Mesodermal cell (in vitro differentiated cells): Measurements from ENCODE around the gene ADAMTS14.

Experiments
- H3K27ac ChIP-seq: 2 replicates; pipeline ENCODE4 v1.7.0; 2013; ENCODE audit warnings: mild to moderate bottlenecking, low read depth, low read length, moderate library complexity; ENCODE audit not compliant: severe bottlenecking
- H3K36me3 ChIP-seq: 2 replicates; pipeline ENCODE4 v1.7.1; 2013; ENCODE audit warnings: mild to moderate bottlenecking, low read length, moderate library complexity; ENCODE audit not compliant: control insufficient read depth, insufficient read depth
- H3K4me1 ChIP-seq: one replicate; pipeline ENCODE4 v1.7.1; 2013; ENCODE audit warnings: mild to moderate bottlenecking, low read length; ENCODE audit not compliant: insufficient read depth, control insufficient read depth, poor library complexity, severe bottlenecking
- H3K4me3 ChIP-seq: 2 replicates; pipeline ENCODE4 v1.7.0; 2013; ENCODE audit warnings: low read length, control low read depth, mild to moderate bottlenecking; ENCODE audit not compliant: insufficient read depth, poor library complexity, severe bottlenecking; ENCODE audit errors: extremely low read depth
- H3K9me3 ChIP-seq: 2 replicates; pipeline ENCODE4 v1.7.1; 2013; ENCODE audit warnings: mild to moderate bottlenecking, low read length, moderate library complexity; ENCODE audit not compliant: control insufficient read depth
- whole genome bisulfite sequencing, 2 experiments: methylation state at CpG; one replicate each; pipeline ENCODE4 v1.1.5; 2013; ENCODE audit warnings: missing lambda C conversion rate in 2 of 2; ENCODE audit not compliant: insufficient coverage in 2 of 2; 5-methylcytosine and 5-hydroxymethylcytosine counted together

ADAMTS14 gene

DNA sequence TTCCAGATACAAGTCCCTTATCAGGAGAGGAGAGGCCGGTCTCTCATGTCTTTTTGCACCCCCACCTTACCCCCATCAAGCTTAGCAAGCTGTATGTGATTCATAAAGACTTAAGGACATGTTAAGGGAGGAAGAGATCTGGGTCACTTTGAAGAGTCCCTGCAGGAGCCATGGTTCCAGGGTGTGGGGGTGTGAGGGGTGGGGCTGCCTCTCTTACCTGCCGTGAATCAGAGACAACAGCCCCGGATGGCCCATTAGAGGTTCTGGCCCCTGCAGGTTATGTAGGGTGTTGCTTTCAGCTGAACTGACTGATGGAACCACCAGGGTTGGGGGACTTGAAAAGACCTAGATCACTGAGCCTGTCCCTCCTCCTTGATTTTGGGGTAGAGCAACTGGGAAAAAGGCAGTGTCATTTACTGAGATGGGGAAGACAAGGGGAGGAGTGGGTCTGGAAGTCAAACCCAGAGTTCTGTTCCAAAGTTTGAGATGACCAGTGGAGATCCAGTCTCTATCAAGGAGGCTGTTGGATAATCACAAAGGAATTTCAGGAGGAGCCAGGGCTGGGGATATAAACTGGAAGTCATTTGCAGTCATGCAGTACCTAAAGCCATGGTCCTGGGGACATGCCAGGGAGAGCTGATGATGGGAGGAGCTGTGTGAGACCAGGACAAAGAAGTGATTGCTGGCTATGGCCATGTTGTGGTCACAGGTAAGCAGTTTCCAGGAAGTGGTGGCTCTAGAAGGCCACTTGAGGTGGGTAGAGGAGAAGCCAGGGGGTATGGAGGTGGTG lies 23.1 kb downstream of the ADAMTS14 start:
- Histone ChIP-seq H3K27ac (no peak overlapping the region), H3K36me3 (no peaks in the 10 kb centered on the region), H3K4me3 (no peak overlapping the region), H3K4me1 (no peaks in the 10 kb centered on the region), H3K9me3 (no peaks in the 10 kb centered on the region)
- WGBS, 2 experiments = no CpG with 5 or more reads among the region's 3 CpGs

DNA sequence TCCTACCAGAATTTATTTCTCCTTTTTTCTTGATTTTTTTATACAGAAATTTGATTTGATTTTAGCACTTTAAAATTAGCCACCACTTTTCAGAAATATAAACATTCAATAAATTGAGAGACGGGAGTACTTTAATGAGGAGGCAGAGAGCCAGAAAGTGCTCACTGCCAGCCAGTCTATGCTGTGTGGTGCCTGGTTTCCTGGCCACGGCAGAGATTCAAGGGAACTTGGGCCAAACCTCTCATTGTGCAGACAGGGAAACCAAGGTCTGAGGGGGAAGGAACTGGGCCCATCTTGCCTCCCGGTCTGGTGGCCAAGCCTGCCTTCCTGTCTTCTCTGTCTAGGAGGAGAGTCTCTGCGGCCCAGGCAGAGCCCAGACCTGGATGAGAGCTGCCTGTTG lies 25.9 kb downstream of the ADAMTS14 start:
- Histone ChIP-seq H3K27ac (no peak overlapping the region), H3K9me3 (no peaks in the 10 kb centered on the region), H3K4me1 (no peaks in the 10 kb centered on the region), H3K4me3 (no peak overlapping the region), H3K36me3 (no peaks in the 10 kb centered on the region)
- 93 to 100% methylated on average over 3 to 4 of the region's 4 CpGs for WGBS, 2 experiments

DNA sequence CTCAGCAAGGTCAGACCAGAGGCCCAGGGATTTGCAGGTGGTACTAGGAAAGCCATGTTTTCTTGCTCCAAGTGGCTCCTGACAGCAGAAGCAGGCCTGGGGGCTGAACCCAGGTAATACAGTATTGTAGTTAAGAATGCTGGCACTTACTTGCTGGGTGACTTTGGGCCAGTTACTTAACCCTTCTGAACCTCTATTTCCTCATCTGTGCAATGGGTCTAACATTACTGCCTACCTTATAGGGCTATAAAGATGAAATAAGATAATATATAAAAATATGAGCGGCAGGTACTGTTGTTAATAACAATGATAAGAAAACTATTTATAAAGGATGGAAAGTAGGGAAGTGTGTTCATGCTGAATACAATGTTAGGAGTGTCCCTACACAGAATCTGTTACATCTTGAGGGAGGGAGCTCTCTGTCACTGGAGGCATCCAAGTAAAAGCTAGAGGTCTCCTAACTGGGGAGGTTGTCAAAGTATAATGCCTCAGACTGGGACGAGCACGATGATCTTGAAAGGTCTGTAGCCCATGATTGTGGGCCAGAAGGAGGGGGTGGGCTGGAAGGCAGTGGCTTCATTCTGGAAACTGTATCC lies 26.9 kb downstream of the ADAMTS14 start:
- Histone ChIP-seq H3K4me3 (no peak overlapping the region), H3K9me3 (no peaks in the 10 kb centered on the region), H3K4me1 (no peaks in the 10 kb centered on the region), H3K36me3 (no peaks in the 10 kb centered on the region), H3K27ac (no peak overlapping the region)
- WGBS, 2 experiments = 88 to 95% methylated on average over 2 to 3 of the region's 3 CpGs

GRCh38 chr10:70699659-70700174 lies 27.4 kb downstream of the ADAMTS14 start:
- no peaks in the 10 kb centered on the region for H3K36me3 ChIP-seq
- no peak overlapping the region for H3K27ac ChIP-seq
- H3K4me3 ChIP-seq = no peak overlapping the region
- H3K9me3 ChIP-seq = no peaks in the 10 kb centered on the region
- no peaks in the 10 kb centered on the region for H3K4me1 ChIP-seq
- WGBS, 2 experiments = 71 to 84% methylated on average over 9 of the region's 10 CpGs

DNA sequence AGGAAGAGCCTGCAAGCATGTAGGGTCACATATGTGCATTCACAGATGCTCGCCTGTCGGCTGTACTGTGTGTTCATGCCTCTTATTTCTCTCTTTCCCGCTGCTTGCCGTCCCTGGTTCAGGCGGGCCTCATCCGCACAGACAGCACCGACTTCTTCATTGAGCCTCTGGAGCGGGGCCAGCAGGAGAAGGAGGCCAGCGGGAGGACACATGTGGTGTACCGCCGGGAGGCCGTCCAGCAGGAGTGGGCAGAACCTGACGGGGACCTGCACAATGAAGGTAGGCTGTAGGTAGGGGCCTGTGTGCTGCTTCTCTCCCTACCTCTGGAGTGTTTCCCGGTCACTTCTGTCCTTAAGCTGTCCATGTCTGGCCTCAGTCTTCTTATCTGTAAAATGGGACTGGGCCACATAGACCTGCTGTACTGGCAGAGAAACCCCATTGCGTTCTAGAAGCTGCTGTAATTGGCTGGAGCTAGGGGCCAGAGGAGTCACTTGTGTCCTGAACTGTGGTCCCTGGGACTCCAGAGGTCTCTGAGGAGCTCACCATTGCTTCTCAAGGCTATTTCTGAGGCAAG lies 30.0 kb downstream of the ADAMTS14 start:
- no peaks in the 10 kb centered on the region for H3K36me3 ChIP-seq
- no peak overlapping the region for H3K4me3 ChIP-seq
- H3K27ac ChIP-seq = no peak overlapping the region
- 91 to 97% methylated on average over 11 to 15 of the region's 15 CpGs for WGBS, 2 experiments
- H3K9me3 ChIP-seq = no peaks in the 10 kb centered on the region
- no peaks in the 10 kb centered on the region for H3K4me1 ChIP-seq

GRCh38 chr10:70704211-70704610 lies 31.9 kb downstream of the ADAMTS14 start:
- Histone ChIP-seq H3K27ac (no peak overlapping the region), H3K36me3 (no peaks in the 10 kb centered on the region), H3K9me3 (no peaks in the 10 kb centered on the region), H3K4me3 (no peak overlapping the region), H3K4me1 (no peaks in the 10 kb centered on the region)
- 83 to 87% methylated on average over 4 to 5 of the region's 5 CpGs for WGBS, 2 experiments

DNA sequence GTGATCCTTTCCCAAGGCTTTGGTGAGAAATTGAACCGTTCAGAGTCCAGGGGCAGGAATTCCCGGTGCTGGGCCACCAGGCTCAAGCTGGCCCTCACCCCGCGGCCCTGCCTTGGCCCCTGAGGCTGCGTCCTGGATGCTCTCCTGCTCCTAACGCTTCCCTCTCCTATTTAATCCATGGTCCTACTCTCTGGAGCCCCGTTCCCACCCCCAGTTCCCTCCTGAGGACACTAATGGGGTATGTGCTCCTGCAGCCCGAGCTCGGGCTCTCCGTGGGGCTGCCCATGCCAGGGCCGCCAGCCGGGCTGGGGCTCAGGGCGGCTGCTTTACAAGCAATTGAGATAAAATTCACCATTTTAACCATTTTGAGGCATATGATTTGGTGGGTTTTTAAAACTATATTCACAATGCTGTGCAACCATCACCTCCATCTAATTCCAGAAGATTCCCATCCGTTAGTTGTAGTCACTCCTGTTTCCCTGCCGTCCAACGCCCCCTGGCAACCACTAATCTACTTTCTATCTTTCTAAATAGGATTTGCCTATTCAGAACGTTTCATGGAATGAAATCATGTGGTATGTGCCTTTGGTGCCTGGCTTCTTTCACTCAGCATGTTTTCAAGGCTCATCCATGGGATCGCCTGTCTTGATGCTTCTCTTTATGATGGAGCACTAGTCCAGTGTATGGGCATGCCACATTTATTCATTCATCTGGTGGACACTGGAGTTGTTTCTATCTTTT lies 33.0 kb downstream of the ADAMTS14 start:
- Histone ChIP-seq H3K4me1 (no peaks in the 10 kb centered on the region), H3K9me3 (no peaks in the 10 kb centered on the region)
- 85 to 94% methylated on average over 12 to 14 of the region's 18 CpGs for WGBS, 2 experiments

DNA sequence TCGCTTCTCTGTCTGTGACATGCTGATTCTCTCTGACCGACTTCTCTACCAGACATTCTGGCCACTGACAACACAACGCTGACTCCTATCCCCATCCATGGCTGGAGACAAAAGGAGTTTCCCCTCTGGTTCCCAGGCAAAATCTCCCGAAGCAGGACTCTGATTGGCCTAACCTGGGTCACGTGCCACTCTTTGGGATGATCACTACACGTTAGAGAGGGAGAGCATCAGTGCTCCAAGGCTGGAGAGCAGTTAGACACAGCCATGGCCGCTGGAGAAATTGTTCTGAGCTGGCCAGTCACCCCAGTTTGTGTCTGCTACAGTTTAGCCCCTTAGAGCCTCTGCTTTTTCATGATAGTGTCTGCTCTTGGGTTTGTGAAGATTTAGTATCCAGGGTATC lies 38.9 kb downstream of the ADAMTS14 start:
- 92 to 93% methylated on average over 4 to 7 of the region's 7 CpGs for WGBS, 2 experiments
- Histone ChIP-seq H3K27ac (no peak overlapping the region), H3K36me3 (no peaks in the 10 kb centered on the region), H3K4me3 (no peak overlapping the region), H3K4me1 (peaks cover 13% of the 10 kb centered on the region), H3K9me3 (no peaks in the 10 kb centered on the region)

More for the DNA sequence above, 33.0 kb downstream of the ADAMTS14 start:
- Histone ChIP-seq H3K36me3 (no peaks in the 10 kb centered on the region), H3K27ac (no peak overlapping the region), H3K4me3 (no peak overlapping the region)

DNA sequence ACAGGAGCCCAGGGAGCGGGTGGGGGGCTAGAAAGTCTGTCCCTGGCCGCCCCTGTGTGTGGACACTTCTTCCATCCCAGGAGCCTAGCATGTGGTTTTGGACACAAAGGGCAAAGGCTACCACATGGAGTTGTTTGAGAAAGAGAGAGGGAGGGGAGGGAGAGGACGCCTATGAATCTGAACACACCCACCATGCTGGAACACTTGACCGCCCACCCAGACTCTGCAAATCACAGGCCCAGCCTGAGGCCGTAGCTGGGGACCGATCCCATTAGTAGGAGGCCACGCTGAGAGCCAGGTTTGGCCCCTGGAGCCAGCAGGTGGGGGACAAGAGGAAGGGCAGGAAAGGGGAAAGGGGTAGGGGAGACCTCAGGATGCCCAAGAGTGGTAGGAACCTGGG lies 39.6 kb downstream of the ADAMTS14 start:
- H3K4me3 ChIP-seq = no peak overlapping the region
- H3K36me3 ChIP-seq = no peaks in the 10 kb centered on the region
- H3K9me3 ChIP-seq = no peaks in the 10 kb centered on the region
- H3K4me1 ChIP-seq = peaks cover 19% of the 10 kb centered on the region
- H3K27ac ChIP-seq = no peak overlapping the region
- WGBS, 2 experiments = 85 to 87% methylated on average over 6 of the region's 7 CpGs

- no peaks in the 10 kb centered on the region for H3K9me3 ChIP-seq
- H3K4me1 ChIP-seq = peaks cover 19% of the 10 kb centered on the region
- H3K36me3 ChIP-seq = no peaks in the 10 kb centered on the region
- no peak overlapping the region for H3K4me3 ChIP-seq
- H3K27ac ChIP-seq = no peak overlapping the region
- 88 to 89% methylated on average over 1 to 3 of the region's 4 CpGs for WGBS, 2 experiments
Measured at GRCh38 chr10:70714245-70714644, 41.9 kb downstream of the ADAMTS14 start.
